A549 (cell line): ENCODE measurements around the gene SORBS1. TPM values are rescaled to one million over a fixed set of nuclear protein-coding genes. Genes with fewer than 3 reads are reported as not detected.
A peak's percentile ranks its signal among the peaks of the same experiment; 100 is the strongest.

Experiments used
- ATAC-seq, 2 experiments: fragments of 200-7000 bp in 1 of 2; fragments of >200 bp in 1 of 2; cut with Nextera tagmentation in 1 of 2; cut with Tn5 transposase in 1 of 2; 3 replicates each; pipeline versions ENCODE4 v1.8.0 to v1.9.1; 2018 to 2020; ENCODE audit warnings: mild to moderate bottlenecking in 1 of 2, moderate library complexity in 1 of 2
- CTCF ChIA-PET: fragments of 300-600 bp; sonication (Branson Sonifier 250); formaldehyde crosslinking; extraction: SDS; loops from one replicate; lab custom pipeline; 2021; ENCODE audit warnings: antibody characterized with exemption, inconsistent platforms; lab: Yijun Ruan, JAX
- POLR2A ChIA-PET: fragments of 350-600 bp; formaldehyde crosslinking; extraction: SDS; loops from one replicate; lab custom pipeline; 2021; ENCODE audit warnings: antibody characterized with exemption, inconsistent platforms; lab: Yijun Ruan, JAX
- DNase-seq, 2 experiments: peaks; one replicate each; pipeline versions ENCODE4 v3.0.0 to v3.0.0-alpha.2; 2011 to 2016; ENCODE audit warnings: low read depth in 1 of 2, low spot score in 1 of 2
- FAIRE-seq: peaks from 2 replicates; lab custom pipeline; 2011; peaks lifted over from hg19 to GRCh38; lab: Jason Lieb, UNC
- H3K27ac ChIP-seq, 2 experiments: fragments of >200 bp; sonication (Bioruptor Twin); formaldehyde crosslinking; 3 replicates each; pipeline ENCODE4 v1.5.1; 2016 to 2017
- H3K4me1 ChIP-seq: fragments of >200 bp; sonication (Bioruptor Twin); formaldehyde crosslinking; 3 replicates; pipeline ENCODE4 v1.6.1; 2016
- H3K4me2 ChIP-seq: fragments of >200 bp; sonication (Bioruptor Twin); formaldehyde crosslinking; 3 replicates; pipeline ENCODE4 v1.6.1; 2016
- H3K4me3 ChIP-seq: fragments of >200 bp; sonication (Bioruptor Twin); formaldehyde crosslinking; 3 replicates; pipeline ENCODE4 v1.5.1; 2016
- H3K9me3 ChIP-seq: fragments of >200 bp; sonication (Bioruptor Twin); formaldehyde crosslinking; 3 replicates; pipeline ENCODE4 v1.6.1; 2016
- BCL3 ChIP-seq: fragments of >200 bp; sonication (Bioruptor Twin); formaldehyde crosslinking; IDR thresholded peaks from 3 replicates; pipeline ENCODE4 v1.6.1; 2016
- BHLHE40 ChIP-seq: IDR thresholded peaks from 2 replicates; pipeline ENCODE4 v1.6.1; 2012; ENCODE audit warnings: low read depth, low read length, inconsistent platforms
- CHD4 ChIP-seq: fragments of 200-600 bp; sonication (generic); IDR thresholded peaks from 2 replicates; pipeline ENCODE4 v1.6.1; 2016; ENCODE audit warnings: antibody characterized with exemption, mild to moderate bottlenecking, borderline replicate concordance
- EHMT2 ChIP-seq: fragments of 200-600 bp; sonication (generic); IDR thresholded peaks from 2 replicates; pipeline ENCODE4 v1.6.1; 2016; ENCODE audit warnings: antibody characterized with exemption, low read depth, mild to moderate bottlenecking, moderate library complexity
- ELK1 ChIP-seq: fragments of 150-350 bp; IDR thresholded peaks from 2 replicates; pipeline ENCODE4 v1.6.1; 2014; ENCODE audit warnings: low read depth, mild to moderate bottlenecking, low read length
- EP300 ChIP-seq, 2 experiments: fragments of >200 bp; sonication (Bioruptor Twin); formaldehyde crosslinking; IDR thresholded peaks; 2 replicates in 1 of 2; 3 replicates in 1 of 2; pipeline ENCODE4 v1.6.1; 2016 to 2017
- ESRRA ChIP-seq: fragments of 150-350 bp; IDR thresholded peaks from 2 replicates; pipeline ENCODE4 v1.6.1; 2014; ENCODE audit warnings: mild to moderate bottlenecking, low read length, borderline replicate concordance
- FOSB ChIP-seq: fragments of 250-450 bp; sonication (Bioruptor Pico); IDR thresholded peaks from 2 replicates; pipeline ENCODE4 v1.5.0; 2020; ENCODE audit warnings: mild to moderate bottlenecking, moderate library complexity
- FOSL2 ChIP-seq, 2 experiments: fragments of 450-650 bp in 1 of 2; fragments of >200 bp in 1 of 2; sonication (Bioruptor Twin) in 1 of 2; formaldehyde crosslinking; IDR thresholded peaks; 2 replicates each; pipeline versions ENCODE4 v1.5.0 to v1.6.1; 2016 to 2020; ENCODE audit warnings: mild to moderate bottlenecking in 1 of 2, moderate library complexity in 1 of 2
- GATA3 ChIP-seq: IDR thresholded peaks from 2 replicates; pipeline ENCODE4 v1.6.1; 2012; ENCODE audit warnings: borderline replicate concordance
- HEYL ChIP-seq: fragments of 250-450 bp; sonication (Bioruptor Pico); IDR thresholded peaks from 2 replicates; pipeline ENCODE4 v1.8.0; 2021; ENCODE audit warnings: mild to moderate bottlenecking, moderate library complexity
- HOXA7 ChIP-seq: fragments of 250-450 bp; sonication (Bioruptor Pico); IDR thresholded peaks from 2 replicates; pipeline ENCODE4 v1.5.0; 2020; ENCODE audit warnings: mild to moderate bottlenecking, moderate library complexity
- HOXB13 ChIP-seq: fragments of 250-450 bp; sonication (Bioruptor Pico); IDR thresholded peaks from 2 replicates; pipeline ENCODE4 v1.5.0; 2020; ENCODE audit warnings: low read depth, mild to moderate bottlenecking, moderate library complexity
- KDM1A ChIP-seq: fragments of 200-600 bp; sonication (generic); IDR thresholded peaks from 2 replicates; pipeline ENCODE4 v1.6.1; 2016; ENCODE audit warnings: low read depth, mild to moderate bottlenecking
- MAX ChIP-seq: IDR thresholded peaks from 2 replicates; pipeline ENCODE4 v1.6.1; 2012
- MAZ ChIP-seq: fragments of 150-350 bp; IDR thresholded peaks from 2 replicates; pipeline ENCODE4 v1.6.1; 2014; ENCODE audit warnings: antibody characterized with exemption, low read depth, low read length, borderline replicate concordance
- MYC ChIP-seq: IDR thresholded peaks from 2 replicates; pipeline ENCODE4 v1.6.1; 2012; ENCODE audit warnings: mild to moderate bottlenecking, inconsistent platforms, low read length, improper control_type of control experiment, borderline replicate concordance
- NFE2L2 ChIP-seq: fragments of 150-350 bp; conservative IDR thresholded peaks from 2 replicates; pipeline ENCODE4 v1.6.1; 2014; ENCODE audit warnings: low read length
- NR3C1 ChIP-seq: fragments of >200 bp; sonication (Bioruptor Twin); formaldehyde crosslinking; IDR thresholded peaks from 3 replicates; pipeline ENCODE4 v1.6.1; 2017
- PBX3 ChIP-seq: IDR thresholded peaks from 2 replicates; pipeline ENCODE4 v1.6.1; 2012
- POLR2AphosphoS2 ChIP-seq: conservative IDR thresholded peaks from 2 replicates; pipeline ENCODE4 v1.6.1; 2012; ENCODE audit warnings: low read length, improper control_type of control experiment, inconsistent platforms
- RAD21 ChIP-seq, 2 experiments: fragments of >200 bp in 1 of 2; sonication (Bioruptor Twin) in 1 of 2; formaldehyde crosslinking in 1 of 2; IDR thresholded peaks in 1 of 2; conservative IDR thresholded peaks in 1 of 2; 2 replicates in 1 of 2; 3 replicates in 1 of 2; pipeline ENCODE4 v1.6.1; 2012 to 2018; ENCODE audit warnings: inconsistent platforms in 1 of 2
- RARB ChIP-seq: fragments of 250-450 bp; sonication (Bioruptor Pico); IDR thresholded peaks from 2 replicates; pipeline ENCODE4 v1.8.0; 2021; ENCODE audit warnings: mild to moderate bottlenecking, moderate library complexity
- REST ChIP-seq: fragments of 200-600 bp; sonication (generic); IDR thresholded peaks from 2 replicates; pipeline ENCODE4 v1.6.1; 2016; ENCODE audit warnings: antibody characterized with exemption, mild to moderate bottlenecking, moderate library complexity
- RNF2 ChIP-seq: fragments of 200-600 bp; sonication (generic); IDR thresholded peaks from 2 replicates; pipeline ENCODE4 v1.6.1; 2016; ENCODE audit warnings: low read depth, mild to moderate bottlenecking, antibody characterized with exemption, moderate library complexity, borderline replicate concordance
- SMC3 ChIP-seq: fragments of >200 bp; sonication (Bioruptor Twin); formaldehyde crosslinking; IDR thresholded peaks from 3 replicates; pipeline ENCODE4 v1.6.1; 2018; ENCODE audit warnings: inconsistent platforms
- SREBF2 ChIP-seq: fragments of 450-650 bp; IDR thresholded peaks from 2 replicates; pipeline ENCODE4 v1.6.1; 2014; ENCODE audit warnings: mild to moderate bottlenecking, moderate library complexity
- TP53 ChIP-seq: fragments of 250-450 bp; sonication (Bioruptor Pico); IDR thresholded peaks from 2 replicates; pipeline ENCODE4 v1.5.0; 2021; ENCODE audit warnings: mild to moderate bottlenecking, moderate library complexity
- USF2 ChIP-seq: fragments of 450-650 bp; IDR thresholded peaks from 2 replicates; pipeline ENCODE4 v1.6.1; 2014; ENCODE audit warnings: antibody characterized with exemption
- ZC3H11A ChIP-seq: fragments of 450-650 bp; IDR thresholded peaks from 2 replicates; pipeline ENCODE4 v1.6.1; 2014; ENCODE audit warnings: antibody characterized with exemption, mild to moderate bottlenecking
- WGBS: methylation state at CpG from one replicate; pipeline ENCODE4 v1.1.6; 2017; ENCODE audit errors: missing lambda C conversion rate; 5-methylcytosine and 5-hydroxymethylcytosine counted together
- polyA plus RNA-seq, 4 experiments: library from polyadenylated mRNA; depleted of rRNA in 3 of 4; stranded (reverse); fragments of >200 nt; fragmentation: RNase III in 1 of 4; extraction: RNeasy Plus Mini Kit Qiagen cat#74134 plus additional on column Dnase treatment in 1 of 4; gene quantifications; 2 replicates in 3 of 4; 3 replicates in 1 of 4; pipeline ENCODE4 v1.2.3, GENCODE V29; 2011 to 2017

Gene SORBS1
- polyA plus RNA-seq, 2 of the 4 experiments (the other 2 are of a cell fraction): 0.39 to 0.80 TPM

GRCh38 chr10:95457319-95457886 is 103.8 kb downstream of the SORBS1 start:
- TF ChIP-seq USF2 (no peak), SREBF2 (no peak), HOXB13 (no peak), EP300 (IDR thresholded peaks at IDR 0.05) (no peak), ZC3H11A (no peak), ESRRA (no peak), RARB (CRISPR knock-in tag) (no peak), PBX3 (no peak), RAD21 (conservative IDR thresholded peaks at IDR 0.05 in 1 of 2, IDR thresholded peaks at IDR 0.05 in 1 of 2) (no peak), GATA3 (no peak), HEYL (CRISPR knock-in tag) (no peak), SMC3 (no peak), REST (no peak), NFE2L2 (no peak), ELK1 (no peak), MAX (no peak), POLR2AphosphoS2 (no peak), BHLHE40 (no peak)
- ATAC-seq (no peak), FAIRE-seq (no peak), DNase-seq (no peak)
- no peaks in the 10 kb centered on the region for H3K9me3 ChIP-seq
- H3K4me3 ChIP-seq: no peak overlapping the region
- 0 out of 3 replicates have a peak overlapping the region, but pooled peaks have one; percentile 3 for H3K4me2 ChIP-seq
- WGBS: 48% methylated on average over 5 of the region's 5 CpGs
- no peak overlapping the region for H3K27ac ChIP-seq
- CTCF ChIA-PET: interaction anchor here (3.0 kb wide), 1 partner anchor 27 kb away, joined by 9 read pairs; no protein-coding TSS in a partner anchor
- H3K4me1 ChIP-seq: no peaks in the 10 kb centered on the region
- POLR2A ChIA-PET: no interaction called here

- ChIA-PET CTCF (interaction anchor here (0.7 to 0.8 kb wide), 2 partner anchors 10 to 143 kb away, joined by 3 read pairs; no protein-coding TSS in a partner anchor), POLR2A (no interaction called here)
- FAIRE-seq: no peak
- no peak overlapping the region for H3K4me3 ChIP-seq
- H3K9me3 ChIP-seq: no peaks in the 10 kb centered on the region
- H3K27ac ChIP-seq: no peak overlapping the region
- no peak for DNase-seq
- no peaks in the 10 kb centered on the region for H3K4me1 ChIP-seq
- ATAC-seq: peak; percentile 19 to 54; a peak in 4 of 6 replicates
- H3K4me2 ChIP-seq: no peak overlapping the region
- WGBS: 73% methylated on average over 2 of the region's 2 CpGs
- TF ChIP-seq BCL3 (no peak), KDM1A (no peak), TP53 (no peak), GATA3 (no peak), FOSL2 (IDR thresholded peaks at IDR 0.05) (no peak), FOSL2 (CRISPR knock-in tag; IDR thresholded peaks at IDR 0.05) (no peak), EHMT2 (no peak), MAZ (no peak), CHD4 (no peak), RNF2 (no peak), FOSB (CRISPR knock-in tag) (no peak), HOXA7 (CRISPR knock-in tag) (no peak), MYC (no peak), NR3C1 (no peak), MAX (no peak)
These were observed 104.7 kb downstream of the SORBS1 start for GRCh38 chr10:95456516-95456915.
